Esophagus muscularis mucosa (tissue), 4 donors: ENCODE results near the gene PLPP4. TPM values are rescaled to one million over a fixed set of nuclear protein-coding genes. Genes with fewer than 3 reads are reported as not detected.

Experiments used
- DNase-seq: peaks from one replicate; pipeline ENCODE4 v3.0.0-alpha.2; 2017; ENCODE audit errors: extremely low spot score
- H3K27ac ChIP-seq, 4 donors: fragments of 200-600 bp; sonication (generic); replicated peaks in 1 of 4; 1 replicate in 3 of 4; 2 replicates in 1 of 4; pipeline ENCODE4 v1.5.1; 2016 to 2019; ENCODE audit warnings: mild to moderate bottlenecking in 1 of 4
- H3K27me3 ChIP-seq, 4 donors: fragments of 200-600 bp; sonication (generic); one replicate each; pipeline versions ENCODE4 v1.5.1 to v1.6.0; 2016 to 2019
- H3K36me3 ChIP-seq, 4 donors: fragments of 200-600 bp; sonication (generic); one replicate each; pipeline ENCODE4 v1.5.1; 2016 to 2019
- H3K4me1 ChIP-seq, 4 donors: fragments of 200-600 bp; sonication (generic); one replicate each; pipeline ENCODE4 v1.5.1; 2016 to 2019
- H3K4me3 ChIP-seq, 4 donors: fragments of 200-600 bp; sonication (generic); 1 replicate in 2 of 4; 2 replicates in 2 of 4; pipeline ENCODE4 v1.5.1; 2016 to 2019; ENCODE audit warnings: mild to moderate bottlenecking in 4 of 4, moderate library complexity in 1 of 4
- H3K9me3 ChIP-seq, 4 donors: fragments of 200-600 bp; sonication (generic); 1 replicate in 3 of 4; 2 replicates in 1 of 4; pipeline ENCODE4 v1.5.1; 2016 to 2019
- CTCF ChIP-seq, 3 experiments: fragments of 200-600 bp in 2 of 3; fragments of 450-650 bp in 1 of 3; sonication (generic) in 2 of 3; IDR thresholded peaks; one replicate each; pipeline ENCODE4 v1.5.1; 2017 to 2019; ENCODE audit warnings: antibody characterized with exemption in 3 of 3, mild to moderate bottlenecking in 2 of 3, moderate library complexity in 1 of 3
- EP300 ChIP-seq: sonication (generic); formaldehyde crosslinking; IDR thresholded peaks from one replicate; pipeline ENCODE4 v1.6.1; 2017; ENCODE audit warnings: antibody characterized with exemption
- POLR2A ChIP-seq: fragments of 450-650 bp; IDR thresholded peaks from one replicate; pipeline ENCODE4 v1.6.1; 2017; ENCODE audit warnings: antibody characterized with exemption, moderate library complexity, mild to moderate bottlenecking, low read depth
- POLR2AphosphoS5 ChIP-seq, 2 donors: sonication (generic); formaldehyde crosslinking; IDR thresholded peaks; one replicate each; pipeline ENCODE4 v1.6.1; 2017; ENCODE audit warnings: antibody characterized with exemption in 2 of 2
- WGBS: methylation state at CpG from one replicate; pipeline ENCODE4 v1.1.5; 2018; 5-methylcytosine and 5-hydroxymethylcytosine counted together
- intact Hi-C: fragments of 100-400 bp; cut with DNase I; formaldehyde crosslinking; loops from one replicate; pipeline ENCODE4 v1.15.1; 2023
- total RNA-seq, 4 donors: library from RNA; depleted of rRNA; stranded (reverse); fragments of >200 nt; gene quantifications; one replicate each; pipeline versions ENCODE4 v1.1.0 to v1.2.1, GENCODE V29; 2016

PLPP4 gene
- total RNA-seq, 4 donors from 2014 or later = 0.84 to 2.1 (median 1.3) TPM

- no peaks in the 10 kb centered on the region for H3K36me3 ChIP-seq
- H3K4me3 ChIP-seq = no peak overlapping the region
- intact Hi-C loops = no loop called here
- H3K9me3 ChIP-seq = no peaks in the 10 kb centered on the region
- no peak overlapping the region for H3K27ac ChIP-seq
- WGBS = 73% methylated on average over 16 of the region's 16 CpGs
- TF ChIP-seq POLR2A (no peak), POLR2AphosphoS5 (IDR thresholded peaks at IDR 0.05) (no peak), CTCF (IDR thresholded peaks at IDR 0.05) (no peak), EP300 (no peak)
- no peaks in the 10 kb centered on the region for H3K27me3 ChIP-seq
- H3K4me1 ChIP-seq = peaks cover 0 to 12% (median 0%) of the 10 kb centered on the region in 4 donors
- DNase-seq = no peak
Measured at GRCh38 chr10:120580918-120581895, 124.2 kb downstream of the PLPP4 start.

- DNase-seq = no peak
- no peak overlapping the region for H3K27ac ChIP-seq
- H3K4me3 ChIP-seq = no peak overlapping the region
- no peaks in the 10 kb centered on the region for H3K27me3 ChIP-seq
- intact Hi-C loops = no loop called here
- H3K9me3 ChIP-seq = no peaks in the 10 kb centered on the region
- TF ChIP-seq EP300 = no peak
- H3K4me1 ChIP-seq = peaks cover 0 to 12% (median 0%) of the 10 kb centered on the region in 4 donors
- WGBS = 70% methylated on average over 2 of the region's 2 CpGs
- no peaks in the 10 kb centered on the region for H3K36me3 ChIP-seq
Measured at GRCh38 chr10:120582753-120583152, 125.7 kb downstream of the PLPP4 start.

GRCh38 chr10:120583424-120584108 lies 126.5 kb downstream of the PLPP4 start:
- Histone ChIP-seq H3K27me3 (peaks cover 0 to 1% (median 0%) of the 10 kb centered on the region in 4 donors), H3K9me3 (no peaks in the 10 kb centered on the region), H3K4me1 (peaks cover 0 to 12% (median 0%) of the 10 kb centered on the region in 4 donors), H3K36me3 (no peaks in the 10 kb centered on the region), H3K27ac (no peak overlapping the region), H3K4me3 (no peak overlapping the region)
- intact Hi-C loops = no loop called here
- DNase-seq = no peak
- 86% methylated on average over 2 of the region's 2 CpGs for WGBS
- no peak for TF ChIP-seq POLR2AphosphoS5 (IDR thresholded peaks at IDR 0.05)
- no peak for TF ChIP-seq EP300
- no peak for TF ChIP-seq CTCF (IDR thresholded peaks at IDR 0.05)
- TF ChIP-seq POLR2A = no peak

- WGBS = 60% methylated on average over 1 of the region's 1 CpG
Measured at GRCh38 chr10:120584786-120585185, 127.8 kb downstream of the PLPP4 start.

More at GRCh38 chr10:120584786-120585185, 127.8 kb downstream of the PLPP4 start:
- Histone ChIP-seq H3K27me3 (peaks cover 0 to 13% (median 0%) of the 10 kb centered on the region in 4 donors), H3K36me3 (no peaks in the 10 kb centered on the region), H3K4me1 (peaks cover 0 to 12% (median 0%) of the 10 kb centered on the region in 4 donors), H3K27ac (no peak overlapping the region), H3K4me3 (no peak overlapping the region), H3K9me3 (no peaks in the 10 kb centered on the region)
- TF ChIP-seq EP300 (no peak), POLR2AphosphoS5 (IDR thresholded peaks at IDR 0.05) (no peak), CTCF (IDR thresholded peaks at IDR 0.05) (no peak), POLR2A (no peak)
- no peak for DNase-seq
- intact Hi-C loops = no loop called here
